HL-60 (cell line): Measurements from ENCODE around the gene AKAP13.
A peak's percentile ranks its signal among the peaks of the same experiment; 100 is the strongest.

Experiments used
- DNase-seq, 2 experiments: peaks; one replicate each; pipeline ENCODE4 v3.0.0-alpha.2; 2010 to 2020; ENCODE audit warnings: low read depth in 1 of 2, low spot score in 1 of 2
- H3K27ac ChIP-seq: fragments of 250-450 bp; sonication (Bioruptor Pico); replicated peaks from 2 replicates; pipeline ENCODE4 v1.5.1; 2020; ENCODE audit warnings: mild to moderate bottlenecking, moderate library complexity
- H3K27me3 ChIP-seq: fragments of 250-450 bp; sonication (Bioruptor Pico); 2 replicates; pipeline ENCODE4 v1.5.1; 2021; ENCODE audit warnings: mild to moderate bottlenecking, moderate library complexity; ENCODE audit not compliant: insufficient read depth, poor library complexity, severe bottlenecking
- H3K4me3 ChIP-seq: replicated peaks from 2 replicates; pipeline ENCODE4 v1.5.1; 2011; ENCODE audit warnings: mild to moderate bottlenecking, control low read depth, low read length; ENCODE audit not compliant: insufficient read depth
- GABPA ChIP-seq: IDR thresholded peaks from 2 replicates; pipeline ENCODE4 v1.6.1; 2012; ENCODE audit warnings: low read depth
- POLR2AphosphoS5 ChIP-seq: IDR thresholded peaks from 2 replicates; pipeline ENCODE4 v1.6.1; 2012; ENCODE audit warnings: low read depth
- SPI1 ChIP-seq: IDR thresholded peaks from 2 replicates; pipeline ENCODE4 v1.6.1; 2012; ENCODE audit warnings: low read depth, mild to moderate bottlenecking, borderline replicate concordance
- TF ChIP-seq, protein P1 (sequence below): IDR thresholded peaks from 2 replicates; pipeline ENCODE4 v1.6.1; 2012; ENCODE audit warnings: low read depth; ENCODE audit not compliant: insufficient replicate concordance
- TF ChIP-seq, protein P2 (sequence below): IDR thresholded peaks from one replicate; pipeline ENCODE4 v1.5.1; 2011; ENCODE audit warnings: low read length, control low read depth, inconsistent platforms; ENCODE audit not compliant: insufficient read depth

The AKAP13 gene

DNA sequence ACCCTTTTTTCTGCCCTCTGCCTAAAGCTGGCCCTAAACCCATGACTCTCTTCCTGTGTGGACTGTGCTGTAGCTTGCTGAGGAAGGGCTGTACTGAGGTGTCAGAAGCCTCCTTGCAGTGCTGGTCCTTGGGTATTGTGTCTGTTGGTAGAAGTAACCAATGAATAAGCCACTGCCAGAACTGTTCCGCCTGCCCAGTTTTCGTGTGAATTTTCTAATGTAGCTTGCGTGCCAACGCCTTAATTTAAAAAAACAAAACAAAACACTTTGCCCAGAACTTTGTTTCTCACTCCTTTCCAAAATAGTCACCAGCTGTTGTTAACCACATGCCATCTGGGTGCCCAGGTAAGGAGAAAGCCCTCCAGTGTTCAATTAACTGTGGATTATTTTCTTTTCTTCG is 312.5 kb downstream of the AKAP13 start:
- no peaks in the 10 kb centered on the region for H3K27me3 ChIP-seq
- peak overlapping the region; percentile 7; the same call in 1 of the 2 replicates for H3K27ac ChIP-seq
- no peak for DNase-seq
- no peak overlapping the region for H3K4me3 ChIP-seq
- no peak for TF ChIP-seq SPI1
- TF ChIP-seq, protein P1, sequence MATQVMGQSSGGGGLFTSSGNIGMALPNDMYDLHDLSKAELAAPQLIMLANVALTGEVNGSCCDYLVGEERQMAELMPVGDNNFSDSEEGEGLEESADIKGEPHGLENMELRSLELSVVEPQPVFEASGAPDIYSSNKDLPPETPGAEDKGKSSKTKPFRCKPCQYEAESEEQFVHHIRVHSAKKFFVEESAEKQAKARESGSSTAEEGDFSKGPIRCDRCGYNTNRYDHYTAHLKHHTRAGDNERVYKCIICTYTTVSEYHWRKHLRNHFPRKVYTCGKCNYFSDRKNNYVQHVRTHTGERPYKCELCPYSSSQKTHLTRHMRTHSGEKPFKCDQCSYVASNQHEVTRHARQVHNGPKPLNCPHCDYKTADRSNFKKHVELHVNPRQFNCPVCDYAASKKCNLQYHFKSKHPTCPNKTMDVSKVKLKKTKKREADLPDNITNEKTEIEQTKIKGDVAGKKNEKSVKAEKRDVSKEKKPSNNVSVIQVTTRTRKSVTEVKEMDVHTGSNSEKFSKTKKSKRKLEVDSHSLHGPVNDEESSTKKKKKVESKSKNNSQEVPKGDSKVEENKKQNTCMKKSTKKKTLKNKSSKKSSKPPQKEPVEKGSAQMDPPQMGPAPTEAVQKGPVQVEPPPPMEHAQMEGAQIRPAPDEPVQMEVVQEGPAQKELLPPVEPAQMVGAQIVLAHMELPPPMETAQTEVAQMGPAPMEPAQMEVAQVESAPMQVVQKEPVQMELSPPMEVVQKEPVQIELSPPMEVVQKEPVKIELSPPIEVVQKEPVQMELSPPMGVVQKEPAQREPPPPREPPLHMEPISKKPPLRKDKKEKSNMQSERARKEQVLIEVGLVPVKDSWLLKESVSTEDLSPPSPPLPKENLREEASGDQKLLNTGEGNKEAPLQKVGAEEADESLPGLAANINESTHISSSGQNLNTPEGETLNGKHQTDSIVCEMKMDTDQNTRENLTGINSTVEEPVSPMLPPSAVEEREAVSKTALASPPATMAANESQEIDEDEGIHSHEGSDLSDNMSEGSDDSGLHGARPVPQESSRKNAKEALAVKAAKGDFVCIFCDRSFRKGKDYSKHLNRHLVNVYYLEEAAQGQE: no peak
- no peak for TF ChIP-seq POLR2AphosphoS5
- TF ChIP-seq GABPA: no peak
- TF ChIP-seq, protein P2, sequence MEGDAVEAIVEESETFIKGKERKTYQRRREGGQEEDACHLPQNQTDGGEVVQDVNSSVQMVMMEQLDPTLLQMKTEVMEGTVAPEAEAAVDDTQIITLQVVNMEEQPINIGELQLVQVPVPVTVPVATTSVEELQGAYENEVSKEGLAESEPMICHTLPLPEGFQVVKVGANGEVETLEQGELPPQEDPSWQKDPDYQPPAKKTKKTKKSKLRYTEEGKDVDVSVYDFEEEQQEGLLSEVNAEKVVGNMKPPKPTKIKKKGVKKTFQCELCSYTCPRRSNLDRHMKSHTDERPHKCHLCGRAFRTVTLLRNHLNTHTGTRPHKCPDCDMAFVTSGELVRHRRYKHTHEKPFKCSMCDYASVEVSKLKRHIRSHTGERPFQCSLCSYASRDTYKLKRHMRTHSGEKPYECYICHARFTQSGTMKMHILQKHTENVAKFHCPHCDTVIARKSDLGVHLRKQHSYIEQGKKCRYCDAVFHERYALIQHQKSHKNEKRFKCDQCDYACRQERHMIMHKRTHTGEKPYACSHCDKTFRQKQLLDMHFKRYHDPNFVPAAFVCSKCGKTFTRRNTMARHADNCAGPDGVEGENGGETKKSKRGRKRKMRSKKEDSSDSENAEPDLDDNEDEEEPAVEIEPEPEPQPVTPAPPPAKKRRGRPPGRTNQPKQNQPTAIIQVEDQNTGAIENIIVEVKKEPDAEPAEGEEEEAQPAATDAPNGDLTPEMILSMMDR: no peak

DNA sequence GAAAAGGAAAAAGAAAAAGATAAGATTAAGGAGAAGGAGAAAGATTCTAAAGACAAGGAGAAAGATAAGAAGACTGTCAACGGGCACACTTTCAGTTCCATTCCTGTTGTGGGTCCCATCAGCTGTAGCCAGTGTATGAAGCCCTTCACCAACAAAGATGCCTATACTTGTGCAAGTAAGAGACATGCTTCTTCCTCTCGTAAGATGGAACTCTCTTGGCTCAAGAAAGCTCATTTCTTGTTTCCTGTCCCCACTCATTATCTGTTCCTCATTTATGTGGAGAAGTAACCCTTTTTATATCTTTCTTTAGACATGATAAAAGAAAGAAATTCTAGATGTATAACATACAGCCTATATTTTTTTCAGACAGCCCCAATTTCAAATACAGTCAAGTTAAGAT is 312.9 kb downstream of the AKAP13 start:
- H3K4me3 ChIP-seq: no peak overlapping the region
- peak overlapping the region; percentile 7; the same call in 1 of the 2 replicates for H3K27ac ChIP-seq
- TF ChIP-seq, protein P1: no peak
- TF ChIP-seq SPI1: peak; percentile 70; the same call in 1 of the 2 replicates
- DNase-seq: no peak
- no peaks in the 10 kb centered on the region for H3K27me3 ChIP-seq

DNA sequence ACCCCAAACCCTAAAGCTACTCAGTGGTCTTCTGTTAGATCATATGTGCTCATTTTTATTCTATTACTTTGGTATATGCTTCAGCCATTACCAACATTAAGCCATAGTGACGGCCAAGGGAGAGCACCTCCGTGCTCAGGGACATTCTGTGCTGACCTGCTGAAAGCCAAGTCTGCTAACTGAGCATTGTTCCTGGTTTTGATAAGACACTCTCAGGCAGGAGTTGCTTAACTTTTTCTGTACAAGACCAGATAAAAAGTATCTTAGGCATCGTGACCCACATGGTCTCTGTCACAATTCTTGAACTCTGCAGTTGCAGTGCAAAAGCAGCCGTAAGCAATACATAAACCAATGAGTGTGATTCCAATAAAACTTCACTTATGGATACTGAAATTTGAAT is 313.7 kb downstream of the AKAP13 start:
- Histone ChIP-seq H3K27me3 (no peaks in the 10 kb centered on the region), H3K4me3 (no peak overlapping the region), H3K27ac (peak overlapping the region; percentile 7; the same call in 1 of the 2 replicates)
- peak in 1 of 2 experiments; percentile 45 for DNase-seq
- TF ChIP-seq POLR2AphosphoS5 (no peak), GABPA (no peak), SPI1 (no peak)
- TF ChIP-seq, protein P2: no peak
- TF ChIP-seq, protein P1: no peak

DNA sequence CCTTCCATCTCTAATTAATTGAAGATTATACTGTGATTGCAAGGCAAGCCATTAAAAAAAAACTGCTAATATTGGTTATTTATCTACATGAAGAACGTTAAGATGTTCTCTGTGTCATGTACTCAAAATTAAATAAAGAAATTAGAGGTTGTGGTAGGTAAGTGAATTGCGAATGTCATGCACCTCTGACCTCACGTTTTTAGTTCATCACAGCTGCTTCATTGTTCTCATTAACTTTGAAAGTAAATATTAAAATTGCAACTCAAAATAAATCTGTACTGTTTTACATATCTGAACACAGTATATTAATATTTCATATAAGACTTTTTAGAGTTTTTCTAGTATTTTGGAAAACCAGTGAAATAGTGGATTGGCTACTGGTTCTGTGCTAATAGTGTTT is 320.4 kb downstream of the AKAP13 start:
- DNase-seq: no peak
- TF ChIP-seq, protein P1: no peak
- no peak for TF ChIP-seq SPI1
- no peak for TF ChIP-seq GABPA
- H3K27me3 ChIP-seq: no peaks in the 10 kb centered on the region
- no peak overlapping the region for H3K4me3 ChIP-seq
- no peak overlapping the region for H3K27ac ChIP-seq
